Mesenchymal stem cell (in vitro differentiated cells and primary cell): Measurements from ENCODE around the gene RNF43.

Source experiments
- DNase-seq: peaks from one replicate; pipeline ENCODE4 v3.0.0-alpha.2; 2013
- H2AFZ ChIP-seq: one replicate; pipeline ENCODE4 v1.6.1; 2013; ENCODE audit warnings: low read depth, mild to moderate bottlenecking, control low read depth, inconsistent platforms, low read length, moderate library complexity
- H2AK5ac ChIP-seq: 2 replicates; pipeline ENCODE4 v1.6.1; 2013; ENCODE audit warnings: low read length, moderate library complexity, mild to moderate bottlenecking, inconsistent platforms; ENCODE audit not compliant: severe bottlenecking
- H2BK120ac ChIP-seq: one replicate; pipeline ENCODE4 v1.6.1; 2013; ENCODE audit warnings: low read depth, mild to moderate bottlenecking, inconsistent platforms, low read length, moderate library complexity
- H2BK12ac ChIP-seq, 2 experiments: one replicate each; pipeline ENCODE4 v1.6.1; 2013; ENCODE audit warnings: inconsistent platforms in 2 of 2, low read length in 2 of 2, mild to moderate bottlenecking in 2 of 2, moderate library complexity in 2 of 2, control low read depth in 1 of 2
- H2BK15ac ChIP-seq: one replicate; pipeline ENCODE4 v1.6.1; 2013; ENCODE audit warnings: mild to moderate bottlenecking, low read depth, inconsistent platforms; ENCODE audit not compliant: poor library complexity, severe bottlenecking
- H2BK5ac ChIP-seq: 2 replicates; pipeline ENCODE4 v1.6.1; 2013; ENCODE audit warnings: low read depth, mild to moderate bottlenecking, low read length, control low read depth, inconsistent platforms; ENCODE audit not compliant: poor library complexity, severe bottlenecking
- H3K14ac ChIP-seq, 2 experiments: one replicate each; pipeline ENCODE4 v1.6.1; 2013; ENCODE audit warnings: inconsistent platforms in 2 of 2, low read length in 2 of 2, control low read depth in 1 of 2, mild to moderate bottlenecking in 1 of 2, moderate library complexity in 1 of 2
- H3K18ac ChIP-seq, 2 experiments: one replicate each; pipeline ENCODE4 v1.6.1; 2013; ENCODE audit warnings: inconsistent platforms in 2 of 2, low read length in 2 of 2, control low read depth in 1 of 2, low read depth in 1 of 2, mild to moderate bottlenecking in 1 of 2
- H3K23ac ChIP-seq, 2 experiments: one replicate each; pipeline ENCODE4 v1.6.1; 2013; ENCODE audit warnings: inconsistent platforms in 2 of 2, low read length in 2 of 2, mild to moderate bottlenecking in 2 of 2, moderate library complexity in 2 of 2, control low read depth in 1 of 2
- H3K27ac ChIP-seq: 2 replicates; pipeline ENCODE4 v1.5.1; 2013; ENCODE audit warnings: mild to moderate bottlenecking, moderate library complexity, low read length, control low read depth, inconsistent platforms; ENCODE audit not compliant: poor library complexity, severe bottlenecking
- H3K27me3 ChIP-seq, 2 experiments: 2 replicates each; pipeline versions ENCODE4 v1.6.1 to v1.7.0; 2013; ENCODE audit warnings: low read length in 2 of 2, mild to moderate bottlenecking in 2 of 2, moderate library complexity in 2 of 2, control low read depth in 1 of 2, inconsistent platforms in 1 of 2; ENCODE audit not compliant: control insufficient read depth in 1 of 2, insufficient read depth in 1 of 2
- H3K36me3 ChIP-seq, 2 experiments: 2 replicates each; pipeline versions ENCODE4 v1.6.1 to v1.7.0; 2013; ENCODE audit warnings: low read length in 2 of 2, control low read depth in 1 of 2, inconsistent platforms in 1 of 2, low read depth in 1 of 2, mild to moderate bottlenecking in 1 of 2; ENCODE audit not compliant: insufficient read depth in 2 of 2, control insufficient read depth in 1 of 2
- H3K4ac ChIP-seq, 2 experiments: one replicate each; pipeline ENCODE4 v1.6.1; 2013; ENCODE audit warnings: inconsistent platforms in 2 of 2, low read length in 2 of 2, mild to moderate bottlenecking in 2 of 2, moderate library complexity in 2 of 2, control low read depth in 1 of 2, low read depth in 1 of 2
- H3K4me1 ChIP-seq: 2 replicates; pipeline ENCODE4 v1.6.1; 2013; ENCODE audit warnings: low read depth, low read length, control low read depth; ENCODE audit not compliant: control insufficient read depth, insufficient read depth
- H3K4me2 ChIP-seq: 2 replicates; pipeline ENCODE4 v1.6.1; 2013; ENCODE audit warnings: low read length, mild to moderate bottlenecking, inconsistent platforms; ENCODE audit not compliant: poor library complexity, severe bottlenecking
- H3K4me3 ChIP-seq, 2 experiments: 2 replicates each; pipeline versions ENCODE4 v1.5.1 to v1.7.0; 2013; ENCODE audit warnings: low read length in 2 of 2, mild to moderate bottlenecking in 2 of 2, control low read depth in 1 of 2, low read depth in 1 of 2; ENCODE audit not compliant: insufficient read depth in 1 of 2
- H3K79me1 ChIP-seq: replicated peaks from 2 replicates; pipeline ENCODE4 v1.6.1; 2013; ENCODE audit warnings: mild to moderate bottlenecking, control low read depth, low read length, inconsistent platforms; ENCODE audit not compliant: poor library complexity, severe bottlenecking
- H3K9ac ChIP-seq: 2 replicates; pipeline ENCODE4 v1.7.0; 2013; ENCODE audit warnings: mild to moderate bottlenecking, low read length, moderate library complexity
- H3K9me3 ChIP-seq: 2 replicates; pipeline ENCODE4 v1.7.0; 2013; ENCODE audit warnings: mild to moderate bottlenecking, low read length; ENCODE audit not compliant: control insufficient read depth
- H4K8ac ChIP-seq: one replicate; pipeline ENCODE4 v1.6.1; 2013; ENCODE audit warnings: inconsistent platforms, mild to moderate bottlenecking, low read length, moderate library complexity
- H4K91ac ChIP-seq: one replicate; pipeline ENCODE4 v1.6.1; 2013; ENCODE audit warnings: mild to moderate bottlenecking, low read length, inconsistent platforms
- WGBS: methylation state at CpG from one replicate; pipeline ENCODE4 v1.1.7; 2013; ENCODE audit warnings: mixed read lengths; 5-methylcytosine and 5-hydroxymethylcytosine counted together

Gene RNF43

GRCh38 chr17:58385359-58385899, 31.9 kb downstream of the RNF43 start:
- Histone ChIP-seq H3K14ac (no peak overlapping the region), H3K23ac (no peak overlapping the region), H3K18ac (no peak overlapping the region), H2BK15ac (no peak overlapping the region), H3K4me1 (peaks cover 7% of the 10 kb centered on the region), H4K91ac (no peak overlapping the region), H2BK120ac (no peak overlapping the region), H2BK12ac (no peak overlapping the region), H3K4me3 (no peak overlapping the region), H2BK5ac (no peak overlapping the region), H3K4me2 (no peak overlapping the region), H2AFZ (no peak overlapping the region), H2AK5ac (no peak overlapping the region), H3K9me3 (no peaks in the 10 kb centered on the region), H3K9ac (no peak overlapping the region), H3K79me1 (no peaks in the 10 kb centered on the region), H4K8ac (no peak overlapping the region), H3K36me3 (no peaks in the 10 kb centered on the region), H3K27ac (no peak overlapping the region), H3K27me3 (peaks cover 24 to 41% of the 10 kb centered on the region in 2 experiments), H3K4ac (no peak overlapping the region)
- no peak for DNase-seq
- WGBS, result 67% methylated on average over 2 of the region's 4 CpGs

- peaks cover 7% of the 10 kb centered on the region for H3K4me1 ChIP-seq
- H3K18ac ChIP-seq, result no peak overlapping the region
- peaks cover 24 to 36% of the 10 kb centered on the region in 2 experiments for H3K27me3 ChIP-seq
- H3K4ac ChIP-seq, result no peak overlapping the region
- H3K9me3 ChIP-seq, result no peaks in the 10 kb centered on the region
- no peak overlapping the region for H3K4me2 ChIP-seq
- no peak overlapping the region for H2AK5ac ChIP-seq
- H3K23ac ChIP-seq, result no peak overlapping the region
- no peak overlapping the region for H2BK5ac ChIP-seq
- H4K8ac ChIP-seq, result no peak overlapping the region
- no peak overlapping the region for H2BK15ac ChIP-seq
- H3K36me3 ChIP-seq, result no peaks in the 10 kb centered on the region
- no peak overlapping the region for H3K27ac ChIP-seq
- no peak overlapping the region for H3K4me3 ChIP-seq
- no CpG with 5 or more reads among the region's 3 CpGs for WGBS
- H3K9ac ChIP-seq, result no peak overlapping the region
- no peak overlapping the region for H2BK12ac ChIP-seq
- no peaks in the 10 kb centered on the region for H3K79me1 ChIP-seq
- no peak overlapping the region for H3K14ac ChIP-seq
- no peak for DNase-seq
- H2BK120ac ChIP-seq, result no peak overlapping the region
- no peak overlapping the region for H2AFZ ChIP-seq
- no peak overlapping the region for H4K91ac ChIP-seq
Observed at GRCh38 chr17:58384897-58385296, 32.4 kb downstream of the RNF43 start.

GRCh38 chr17:58383892-58384462, 33.4 kb downstream of the RNF43 start:
- 79% methylated on average over 4 of the region's 4 CpGs for WGBS

GRCh38 chr17:58382872-58383242, 34.5 kb downstream of the RNF43 start:
- no peak overlapping the region for H4K8ac ChIP-seq
- no peak overlapping the region for H3K14ac ChIP-seq
- H3K4ac ChIP-seq, result no peak overlapping the region
- peaks cover 19 to 23% of the 10 kb centered on the region in 2 experiments for H3K27me3 ChIP-seq
- no peak for DNase-seq
- no peaks in the 10 kb centered on the region for H3K9me3 ChIP-seq
- H3K36me3 ChIP-seq, result no peaks in the 10 kb centered on the region
- H2BK120ac ChIP-seq, result no peak overlapping the region
- H3K18ac ChIP-seq, result no peak overlapping the region
- no peak overlapping the region for H2AK5ac ChIP-seq
- no peak overlapping the region for H2BK12ac ChIP-seq
- H3K79me1 ChIP-seq, result no peaks in the 10 kb centered on the region
- H2AFZ ChIP-seq, result no peak overlapping the region
- no peak overlapping the region for H3K23ac ChIP-seq
- 86% methylated on average over 1 of the region's 1 CpG for WGBS
- H3K4me2 ChIP-seq, result no peak overlapping the region
- no peak overlapping the region for H2BK15ac ChIP-seq
- no peak overlapping the region for H2BK5ac ChIP-seq
- H3K27ac ChIP-seq, result no peak overlapping the region
- peaks cover 7% of the 10 kb centered on the region for H3K4me1 ChIP-seq
- no peak overlapping the region for H3K4me3 ChIP-seq
- H3K9ac ChIP-seq, result no peak overlapping the region
- H4K91ac ChIP-seq, result no peak overlapping the region

More at GRCh38 chr17:58383892-58384462, 33.4 kb downstream of the RNF43 start:
- no peak overlapping the region for H3K4me2 ChIP-seq
- H3K9ac ChIP-seq, result no peak overlapping the region
- no peak overlapping the region for H3K23ac ChIP-seq
- no peak overlapping the region for H4K8ac ChIP-seq
- peaks cover 7% of the 10 kb centered on the region for H3K4me1 ChIP-seq
- H4K91ac ChIP-seq, result no peak overlapping the region
- no peak overlapping the region for H3K27ac ChIP-seq
- H3K27me3 ChIP-seq, result peaks cover 27 to 33% of the 10 kb centered on the region in 2 experiments
- H2BK120ac ChIP-seq, result no peak overlapping the region
- no peak overlapping the region for H2AK5ac ChIP-seq
- H3K79me1 ChIP-seq, result no peaks in the 10 kb centered on the region
- H3K4me3 ChIP-seq, result no peak overlapping the region
- H2BK15ac ChIP-seq, result no peak overlapping the region
- no peak overlapping the region for H2BK5ac ChIP-seq
- H2AFZ ChIP-seq, result no peak overlapping the region
- no peak for DNase-seq
- no peaks in the 10 kb centered on the region for H3K36me3 ChIP-seq
- no peak overlapping the region for H3K14ac ChIP-seq
- H3K4ac ChIP-seq, result no peak overlapping the region
- no peak overlapping the region for H3K18ac ChIP-seq
- no peaks in the 10 kb centered on the region for H3K9me3 ChIP-seq
- no peak overlapping the region for H2BK12ac ChIP-seq
